ENCODE results near the gene HGF.
A peak's percentile ranks its signal among the peaks of the same experiment; 100 is the strongest.
"Not testable (repeated sequence)": the region's sequence is repeated elsewhere in the genome, so short reads cannot be mapped to it uniquely, and the experiment has no call there.

The HGF gene

GRCh38 chr7:81775560-81775959 is 5.7 kb upstream of the HGF start:
- DNase-seq, result no peak

GRCh38 chr7:81774551-81774950 is 4.7 kb upstream of the HGF start:
- DNase-seq, result peak in 1 of 3 experiments; percentile 20

- no peak for DNase-seq
Measured at GRCh38 chr7:81770728-81771223, 929 bp upstream of the HGF start.

- DNase-seq, result no peak
Measured at GRCh38 chr7:81768951-81769778, 682 bp downstream of the HGF start.

GRCh38 chr7:81767926-81768325 is 1.9 kb downstream of the HGF start:
- DNase-seq, result no peak

- DNase-seq, result no peak
Measured at GRCh38 chr7:81761821-81762220, 8.0 kb downstream of the HGF start.

GRCh38 chr7:81761031-81761430 is 8.8 kb downstream of the HGF start:
- DNase-seq, result no peak

GRCh38 chr7:81754918-81755696 is 14.7 kb downstream of the HGF start:
- no peak for DNase-seq

- no peak for DNase-seq
Measured at GRCh38 chr7:81753392-81753791, 16.5 kb downstream of the HGF start.

- no peak for DNase-seq
Measured at GRCh38 chr7:81752318-81752714, 17.5 kb downstream of the HGF start.

GRCh38 chr7:81751619-81752317 is 18.1 kb downstream of the HGF start:
- no peak for DNase-seq

- DNase-seq, result no peak
Measured at GRCh38 chr7:81745637-81746036, 24.2 kb downstream of the HGF start.

GRCh38 chr7:81744389-81744788 is 25.5 kb downstream of the HGF start:
- DNase-seq, result peak in 2 of 3 experiments; percentile 23 to 67

- no peak for DNase-seq
Measured at GRCh38 chr7:81743665-81744064, 26.2 kb downstream of the HGF start.

GRCh38 chr7:81743201-81743600 is 26.6 kb downstream of the HGF start:
- DNase-seq, result peak in 1 of 3 experiments; percentile 56

- no peak for DNase-seq
Measured at GRCh38 chr7:81740403-81740802, 29.4 kb downstream of the HGF start.

- DNase-seq, result no peak
Measured at GRCh38 chr7:81736091-81736490, 33.8 kb downstream of the HGF start.

GRCh38 chr7:81725812-81726127 is 44.1 kb downstream of the HGF start:
- no peak for DNase-seq

GRCh38 chr7:81725003-81725811 is 44.6 kb downstream of the HGF start:
- DNase-seq, result no peak

- not testable (repeated sequence) for DNase-seq
Measured at GRCh38 chr7:81722250-81722649, 47.6 kb downstream of the HGF start.

GRCh38 chr7:81721437-81721836 is 48.4 kb downstream of the HGF start:
- DNase-seq, result no peak

- no peak for DNase-seq
Measured at GRCh38 chr7:81719865-81720264, 50.0 kb downstream of the HGF start.
